Esophagus squamous epithelium (tissue), 5 donors: ENCODE results near the gene SH3BP2. TPM values are rescaled to one million over a fixed set of nuclear protein-coding genes. Genes with fewer than 3 reads are reported as not detected.

ENCODE experiments used
- DNase-seq: peaks from one replicate; lab custom pipeline; 2025; lab: John Stamatoyannopoulos, UW
- H3K27ac ChIP-seq, 4 donors: fragments of 200-600 bp; sonication (generic); one replicate each; pipeline ENCODE4 v1.5.1; 2016 to 2019; ENCODE audit warnings: mild to moderate bottlenecking in 1 of 4
- H3K27me3 ChIP-seq, 4 donors: fragments of 200-600 bp; sonication (generic); 1 replicate in 3 of 4; 2 replicates in 1 of 4; pipeline versions ENCODE4 v1.5.1 to v1.6.0; 2017 to 2021; ENCODE audit warnings: antibody characterized with exemption in 1 of 4
- H3K36me3 ChIP-seq, 3 donors: fragments of 200-600 bp; sonication (generic); one replicate each; pipeline ENCODE4 v1.5.1; 2016 to 2019
- H3K4me1 ChIP-seq, 3 donors: fragments of 200-600 bp; sonication (generic); one replicate each; pipeline ENCODE4 v1.5.1; 2017 to 2019
- H3K4me3 ChIP-seq, 4 donors: fragments of 200-600 bp; sonication (generic); 1 replicate in 3 of 4; 2 replicates in 1 of 4; pipeline ENCODE4 v1.5.1; 2016 to 2019; ENCODE audit warnings: mild to moderate bottlenecking in 2 of 4, moderate library complexity in 1 of 4
- H3K9me3 ChIP-seq, 3 donors: fragments of 200-600 bp; sonication (generic); one replicate each; pipeline ENCODE4 v1.5.1; 2016 to 2019
- POLR2A ChIP-seq, 4 donors: fragments of 450-650 bp; IDR thresholded peaks; one replicate each; pipeline ENCODE4 v1.6.1; 2017; ENCODE audit warnings: antibody characterized with exemption in 4 of 4, mild to moderate bottlenecking in 4 of 4, moderate library complexity in 3 of 4
- WGBS, 2 donors: methylation state at CpG; one replicate each; pipeline ENCODE4 v1.1.5; 2018; 5-methylcytosine and 5-hydroxymethylcytosine counted together
- intact Hi-C: fragments of 100-400 bp; cut with DNase I; formaldehyde crosslinking; loops from one replicate; pipeline ENCODE4 v1.15.0; 2022
- total RNA-seq, 4 donors: library from RNA; depleted of rRNA; stranded (reverse); fragments of >200 nt; gene quantifications; one replicate each; pipeline ENCODE4 v1.1.0, GENCODE V29; 2016
- TF ChIP-seq, protein P1 (sequence below), 6 experiments: fragments of 450-650 bp in 4 of 6; fragments of 200-600 bp in 2 of 6; sonication (generic) in 2 of 6; IDR thresholded peaks; one replicate each; pipeline ENCODE4 v1.5.1; 2016 to 2019; ENCODE audit warnings: antibody characterized with exemption in 6 of 6, mild to moderate bottlenecking in 4 of 6, moderate library complexity in 4 of 6
- donor health status: DM: yes; HTN: yes; CAD: no.

Gene SH3BP2
- total RNA-seq = 10 to 100 TPM; 13.5 to 36.8 (median 34.0) TPM

DNA sequence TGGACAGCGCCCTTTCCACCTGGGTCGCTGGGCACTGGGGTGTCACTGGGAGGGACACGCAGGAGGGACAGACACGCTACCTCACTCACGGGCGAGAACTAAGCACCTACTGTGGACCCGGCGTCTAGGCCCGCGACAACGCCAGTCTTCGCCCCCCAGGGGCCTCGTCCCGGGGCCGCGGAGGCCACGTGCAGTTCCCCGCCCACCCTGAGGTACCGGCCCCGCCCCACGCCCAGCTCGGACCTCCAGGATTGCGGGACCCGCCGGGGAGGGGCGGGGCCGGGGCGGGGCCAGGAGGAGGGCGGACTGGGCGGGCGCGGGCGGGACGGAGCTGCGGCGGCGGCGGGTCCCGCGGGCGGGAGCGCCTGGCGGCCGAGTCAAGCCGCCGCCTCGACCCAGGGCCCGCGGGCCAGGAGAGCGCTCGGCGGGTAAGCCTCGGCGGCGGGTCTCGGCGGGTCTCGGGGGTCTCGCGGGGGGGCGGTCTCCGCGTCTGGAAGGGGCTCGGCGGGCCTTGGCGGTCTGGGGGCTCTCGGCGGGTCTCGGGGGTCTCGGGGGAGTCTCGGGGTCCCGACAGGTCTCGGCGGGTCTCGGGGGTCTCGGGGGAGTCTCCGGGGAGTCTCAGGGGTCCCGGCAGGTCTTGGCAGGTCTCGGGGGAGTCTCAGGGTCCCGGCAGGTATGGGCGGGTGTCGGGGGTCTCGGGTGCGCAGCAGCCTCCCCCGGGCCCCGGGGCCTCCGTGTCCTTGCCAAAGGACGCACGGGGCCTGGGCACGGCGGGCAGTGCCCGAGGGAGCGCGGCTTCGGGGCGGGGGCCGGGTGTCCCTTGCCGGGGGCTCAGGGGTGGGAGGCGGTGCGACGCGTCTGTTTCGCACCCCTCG lies at the start of gene SH3BP2:
Gene SH3BP2, plus strand, starts transcription at position 375 of the 875 bp plus-strand sequence. CDS start 27,533 bp downstream, outside the sequence.
- WGBS, 2 donors = no CpG with 5 or more reads among the region's 104 CpGs
- H3K27ac ChIP-seq = peak within 1 kb of the TSS; percentile 86 to 89 (median 87)
- peak in 1 of 4 donors; percentile 57 for TF ChIP-seq POLR2A (IDR thresholded peaks at IDR 0.05)
- TF ChIP-seq, protein P1, sequence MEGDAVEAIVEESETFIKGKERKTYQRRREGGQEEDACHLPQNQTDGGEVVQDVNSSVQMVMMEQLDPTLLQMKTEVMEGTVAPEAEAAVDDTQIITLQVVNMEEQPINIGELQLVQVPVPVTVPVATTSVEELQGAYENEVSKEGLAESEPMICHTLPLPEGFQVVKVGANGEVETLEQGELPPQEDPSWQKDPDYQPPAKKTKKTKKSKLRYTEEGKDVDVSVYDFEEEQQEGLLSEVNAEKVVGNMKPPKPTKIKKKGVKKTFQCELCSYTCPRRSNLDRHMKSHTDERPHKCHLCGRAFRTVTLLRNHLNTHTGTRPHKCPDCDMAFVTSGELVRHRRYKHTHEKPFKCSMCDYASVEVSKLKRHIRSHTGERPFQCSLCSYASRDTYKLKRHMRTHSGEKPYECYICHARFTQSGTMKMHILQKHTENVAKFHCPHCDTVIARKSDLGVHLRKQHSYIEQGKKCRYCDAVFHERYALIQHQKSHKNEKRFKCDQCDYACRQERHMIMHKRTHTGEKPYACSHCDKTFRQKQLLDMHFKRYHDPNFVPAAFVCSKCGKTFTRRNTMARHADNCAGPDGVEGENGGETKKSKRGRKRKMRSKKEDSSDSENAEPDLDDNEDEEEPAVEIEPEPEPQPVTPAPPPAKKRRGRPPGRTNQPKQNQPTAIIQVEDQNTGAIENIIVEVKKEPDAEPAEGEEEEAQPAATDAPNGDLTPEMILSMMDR (IDR thresholded peaks at IDR 0.05) = no peak
- no peak for DNase-seq
- peaks cover 60 to 80% (median 61%) of the 10 kb centered on the region in 3 donors for H3K4me1 ChIP-seq
- H3K36me3 ChIP-seq = no peaks in the 10 kb centered on the region
- intact Hi-C loops = no loop called here
- no peaks in the 10 kb centered on the region for H3K9me3 ChIP-seq
- no peaks in the 10 kb centered on the region for H3K27me3 ChIP-seq
- peak within 1 kb of the TSS; percentile 59 to 87 (median 76) for H3K4me3 ChIP-seq

- no peak for DNase-seq
- H3K27ac ChIP-seq = peak overlapping the region; percentile 56 to 71 (median 64)
- peaks cover 25 to 66% (median 36%) of the 10 kb centered on the region in 3 donors for H3K36me3 ChIP-seq
- H3K4me3 ChIP-seq = no peak overlapping the region
- H3K4me1 ChIP-seq = peaks cover 21 to 55% (median 24%) of the 10 kb centered on the region in 3 donors
- H3K27me3 ChIP-seq = no peaks in the 10 kb centered on the region
- 68 to 73% methylated on average over 3 to 6 of the region's 21 CpGs for WGBS, 2 donors
- TF ChIP-seq, protein P1 (IDR thresholded peaks at IDR 0.05) = no peak
- no peak for TF ChIP-seq POLR2A (IDR thresholded peaks at IDR 0.05)
- no peaks in the 10 kb centered on the region for H3K9me3 ChIP-seq
- intact Hi-C loops = no loop called here
Measured at GRCh38 chr4:2743518-2744445, 49.1 kb upstream of the SH3BP2 start.

GRCh38 chr4:2744576-2745270 lies 48.2 kb upstream of the SH3BP2 start:
- intact Hi-C loops = no loop called here
- DNase-seq = no peak
- Histone ChIP-seq H3K36me3 (peaks cover 25 to 66% (median 36%) of the 10 kb centered on the region in 3 donors), H3K27me3 (no peaks in the 10 kb centered on the region), H3K4me1 (peaks cover 21 to 55% (median 24%) of the 10 kb centered on the region in 3 donors), H3K4me3 (no peak overlapping the region), H3K9me3 (no peaks in the 10 kb centered on the region), H3K27ac (peak overlapping the region; percentile 29 to 67 (median 58))
- WGBS, 2 donors = 88 to 95% methylated on average over 7 to 26 of the region's 28 CpGs
- TF ChIP-seq, protein P1 (IDR thresholded peaks at IDR 0.05) = no peak
- no peak for TF ChIP-seq POLR2A (IDR thresholded peaks at IDR 0.05)

DNA sequence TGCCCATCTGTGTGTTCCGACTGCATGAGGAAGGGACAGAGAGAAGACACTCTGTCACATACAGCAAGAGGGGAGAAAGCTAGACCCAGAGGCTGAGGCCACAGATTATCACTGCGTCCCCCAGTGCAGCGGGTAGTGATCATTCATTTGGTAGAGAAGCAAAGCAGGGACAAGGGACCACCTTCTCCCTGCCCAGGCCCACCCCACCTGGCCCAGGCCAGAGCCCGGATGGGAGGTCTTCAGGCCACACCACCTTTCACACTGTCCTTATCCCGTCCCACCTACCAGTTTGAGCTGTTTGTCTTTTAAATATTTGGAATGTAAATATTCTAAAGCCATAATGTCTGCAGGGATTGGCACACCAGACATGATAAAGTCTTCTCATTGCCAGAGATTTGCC lies 47.4 kb upstream of the SH3BP2 start:
- H3K9me3 ChIP-seq = no peaks in the 10 kb centered on the region
- peaks cover 25 to 66% (median 36%) of the 10 kb centered on the region in 3 donors for H3K36me3 ChIP-seq
- H3K4me3 ChIP-seq = no peak overlapping the region
- peaks cover 21 to 59% (median 24%) of the 10 kb centered on the region in 3 donors for H3K4me1 ChIP-seq
- no peak for DNase-seq
- H3K27me3 ChIP-seq = no peaks in the 10 kb centered on the region
- intact Hi-C loops = no loop called here
- WGBS, 2 donors = 84 to 92% methylated on average over 5 of the region's 5 CpGs
- TF ChIP-seq, protein P1 (IDR thresholded peaks at IDR 0.05) = no peak
- TF ChIP-seq POLR2A (IDR thresholded peaks at IDR 0.05) = no peak
- peak overlapping the region; percentile 35 to 73 (median 63) for H3K27ac ChIP-seq
